ENCODE measurements around the gene BICC1.

DNA sequence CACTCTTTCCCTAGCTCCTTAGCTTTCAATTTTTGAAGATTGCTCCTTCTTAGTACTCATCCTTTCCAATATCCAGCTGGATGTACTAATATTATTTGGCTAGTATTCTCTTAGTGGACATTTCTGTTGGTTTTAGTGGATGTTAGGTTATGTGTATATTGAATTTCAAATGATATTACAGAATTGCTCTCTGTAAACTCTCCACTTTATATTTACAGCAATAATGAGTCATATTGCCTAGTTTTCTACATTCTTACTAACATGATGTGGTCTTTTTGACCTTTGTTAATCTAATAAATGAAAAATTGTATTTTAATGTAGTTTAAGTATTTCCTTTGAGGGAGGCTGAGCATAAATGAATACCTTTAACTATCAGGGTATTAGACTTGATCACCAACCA lies 69.4 kb downstream of the BICC1 start:
- TF ChIP-seq, protein P1, sequence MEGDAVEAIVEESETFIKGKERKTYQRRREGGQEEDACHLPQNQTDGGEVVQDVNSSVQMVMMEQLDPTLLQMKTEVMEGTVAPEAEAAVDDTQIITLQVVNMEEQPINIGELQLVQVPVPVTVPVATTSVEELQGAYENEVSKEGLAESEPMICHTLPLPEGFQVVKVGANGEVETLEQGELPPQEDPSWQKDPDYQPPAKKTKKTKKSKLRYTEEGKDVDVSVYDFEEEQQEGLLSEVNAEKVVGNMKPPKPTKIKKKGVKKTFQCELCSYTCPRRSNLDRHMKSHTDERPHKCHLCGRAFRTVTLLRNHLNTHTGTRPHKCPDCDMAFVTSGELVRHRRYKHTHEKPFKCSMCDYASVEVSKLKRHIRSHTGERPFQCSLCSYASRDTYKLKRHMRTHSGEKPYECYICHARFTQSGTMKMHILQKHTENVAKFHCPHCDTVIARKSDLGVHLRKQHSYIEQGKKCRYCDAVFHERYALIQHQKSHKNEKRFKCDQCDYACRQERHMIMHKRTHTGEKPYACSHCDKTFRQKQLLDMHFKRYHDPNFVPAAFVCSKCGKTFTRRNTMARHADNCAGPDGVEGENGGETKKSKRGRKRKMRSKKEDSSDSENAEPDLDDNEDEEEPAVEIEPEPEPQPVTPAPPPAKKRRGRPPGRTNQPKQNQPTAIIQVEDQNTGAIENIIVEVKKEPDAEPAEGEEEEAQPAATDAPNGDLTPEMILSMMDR (IDR thresholded peaks at IDR 0.05) = no peak
- TF ChIP-seq EZH2 (IDR thresholded peaks at IDR 0.05; ENCODE audit: borderline replicate concordance, insufficient read depth, low read depth, low read length, poor library complexity, severe bottlenecking) = no peak

All from B cell (primary cell).